Tibial nerve (tissue), 3 donors: ENCODE results near the gene NYAP2.

ENCODE experiments used
- CTCF ChIP-seq, 5 experiments: fragments of 200-600 bp in 3 of 5; fragments of 450-650 bp in 2 of 5; sonication (generic) in 3 of 5; IDR thresholded peaks; one replicate each; pipeline ENCODE4 v1.5.1; 2016 to 2019; ENCODE audit warnings: antibody characterized with exemption in 5 of 5, mild to moderate bottlenecking in 3 of 5, moderate library complexity in 2 of 5
- POLR2A ChIP-seq, 2 donors: fragments of 450-650 bp; IDR thresholded peaks; one replicate each; pipeline ENCODE4 v1.6.1; 2017; ENCODE audit warnings: antibody characterized with exemption in 2 of 2, mild to moderate bottlenecking in 2 of 2, moderate library complexity in 2 of 2

DNA sequence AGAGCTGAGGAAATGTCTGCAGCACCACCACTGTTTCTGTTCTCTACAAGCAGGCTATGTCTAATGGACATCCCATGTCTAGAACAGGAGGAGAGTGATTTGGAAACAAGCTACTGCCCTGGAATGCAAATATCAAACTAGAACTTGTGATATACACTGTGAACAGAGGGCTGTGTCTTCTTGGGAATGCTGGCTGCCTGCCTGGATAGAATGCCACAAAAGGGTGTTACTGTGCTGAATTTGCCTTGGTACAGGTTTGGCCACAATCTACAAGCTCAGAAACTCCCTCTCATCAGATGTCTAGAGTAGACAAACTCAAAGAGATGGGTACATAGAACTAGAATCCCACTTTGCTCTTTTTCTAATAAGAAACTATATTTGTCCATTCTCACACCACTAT, 170.5 kb downstream of the NYAP2 start:
- TF ChIP-seq CTCF (IDR thresholded peaks at IDR 0.05) (no peak), POLR2A (IDR thresholded peaks at IDR 0.05) (no peak)
